Testis (tissue), 3 donors: ENCODE results near the gene FMNL3. TPM values are rescaled to one million over a fixed set of nuclear protein-coding genes. Genes with fewer than 3 reads are reported as not detected.

Experiments
- DNase-seq: peaks from one replicate; pipeline ENCODE4 v3.0.0-alpha.2; 2019
- H3K27ac ChIP-seq, 2 donors: fragments of 200-600 bp; sonication (generic); one replicate each; pipeline ENCODE4 v1.5.1; 2019
- H3K27me3 ChIP-seq: fragments of 200-600 bp; sonication (generic); one replicate; pipeline ENCODE4 v1.5.1; 2019
- H3K36me3 ChIP-seq: fragments of 200-600 bp; sonication (generic); one replicate; pipeline ENCODE4 v1.5.1; 2017; ENCODE audit warnings: low read depth; ENCODE audit errors: missing control alignments
- H3K4me1 ChIP-seq: fragments of 200-600 bp; sonication (generic); one replicate; pipeline ENCODE4 v1.5.1; 2019
- H3K4me3 ChIP-seq, 2 donors: fragments of 200-600 bp; sonication (generic); one replicate each; pipeline ENCODE4 v1.5.1; 2017 to 2019
- H3K9me3 ChIP-seq: fragments of 200-600 bp; sonication (generic); one replicate; pipeline ENCODE4 v1.5.1; 2017
- CTCF ChIP-seq, 3 experiments: fragments of 450-650 bp in 2 of 3; fragments of 200-600 bp in 1 of 3; sonication (generic) in 1 of 3; IDR thresholded peaks; one replicate each; pipeline ENCODE4 v1.5.1; 2016 to 2019; ENCODE audit warnings: antibody characterized with exemption in 3 of 3, mild to moderate bottlenecking in 2 of 3, moderate library complexity in 1 of 3
- POLR2A ChIP-seq: fragments of 450-650 bp; IDR thresholded peaks from one replicate; pipeline ENCODE4 v1.6.1; 2017; ENCODE audit warnings: antibody characterized with exemption, mild to moderate bottlenecking, moderate library complexity
- WGBS, 2 donors: methylation state at CpG; one replicate each; pipeline ENCODE4 v1.1.5; 2018; 5-methylcytosine and 5-hydroxymethylcytosine counted together
- intact Hi-C: fragments of 100-400 bp; cut with DNase I; formaldehyde crosslinking; loops from one replicate; pipeline ENCODE4 v1.15.1; 2023; ENCODE audit warnings: low total_unique reads
- polyA plus RNA-seq: library from polyadenylated mRNA; stranded (reverse); fragments of 350-450 nt; fragmentation: Illumina TruSeq; extraction: RNeasy Lipid Tissue Mini Kit (QIAGEN cat#74804); gene quantifications from one replicate; pipeline ENCODE4 v1.2.3, GENCODE V29; 2014; ENCODE audit warnings: low read depth, low replicate concordance; ENCODE audit not compliant: insufficient read depth
- total RNA-seq, 2 donors: library from RNA; depleted of rRNA; stranded (reverse); fragments of >200 nt; gene quantifications; one replicate each; pipeline ENCODE4 v1.2.3, GENCODE V29; 2016

Gene FMNL3
- total and polyA plus RNA-seq, 3 donors from 2014 or later, result 26.0 to 73.5 (median 40.5) TPM

GRCh38 chr12:49599961-49600360, 107.2 kb downstream of the FMNL3 start:
- no peak for DNase-seq
- 93 to 94% methylated on average over 8 of the region's 8 CpGs for WGBS, 2 donors
- H3K4me1 ChIP-seq, result no peaks in the 10 kb centered on the region
- H3K36me3 ChIP-seq, result no peaks in the 10 kb centered on the region
- no peaks in the 10 kb centered on the region for H3K9me3 ChIP-seq
- no peak overlapping the region for H3K4me3 ChIP-seq
- TF ChIP-seq POLR2A (no peak), CTCF (IDR thresholded peaks at IDR 0.05) (no peak)
- intact Hi-C loops, result no loop called here
- no peak overlapping the region for H3K27ac ChIP-seq
- no peaks in the 10 kb centered on the region for H3K27me3 ChIP-seq

GRCh38 chr12:49598527-49598926, 108.7 kb downstream of the FMNL3 start:
- 71 to 89% methylated on average over 8 to 10 of the region's 10 CpGs for WGBS, 2 donors
- Histone ChIP-seq H3K4me3 (no peak overlapping the region), H3K27ac (no peak overlapping the region), H3K9me3 (no peaks in the 10 kb centered on the region), H3K27me3 (no peaks in the 10 kb centered on the region), H3K36me3 (no peaks in the 10 kb centered on the region), H3K4me1 (no peaks in the 10 kb centered on the region)
- DNase-seq, result no peak
- intact Hi-C loops, result no loop called here
- TF ChIP-seq CTCF (IDR thresholded peaks at IDR 0.05), result no peak
- TF ChIP-seq POLR2A, result no peak

GRCh38 chr12:49588721-49589516, 118.3 kb downstream of the FMNL3 start:
- no peaks in the 10 kb centered on the region for H3K27me3 ChIP-seq
- H3K4me1 ChIP-seq, result peaks cover 6% of the 10 kb centered on the region
- TF ChIP-seq CTCF (IDR thresholded peaks at IDR 0.05), result no peak
- no peak for TF ChIP-seq POLR2A
- H3K36me3 ChIP-seq, result no peaks in the 10 kb centered on the region
- H3K27ac ChIP-seq, result no peak overlapping the region
- intact Hi-C loops, result no loop called here
- H3K9me3 ChIP-seq, result no peaks in the 10 kb centered on the region
- no peak overlapping the region for H3K4me3 ChIP-seq
- WGBS, 2 donors, result 87 to 95% methylated on average over 3 to 4 of the region's 4 CpGs
- peak; percentile 10 for DNase-seq

GRCh38 chr12:49588281-49588680, 118.9 kb downstream of the FMNL3 start:
- Histone ChIP-seq H3K9me3 (no peaks in the 10 kb centered on the region), H3K4me1 (peaks cover 11% of the 10 kb centered on the region), H3K27ac (no peak overlapping the region), H3K4me3 (no peak overlapping the region), H3K36me3 (no peaks in the 10 kb centered on the region), H3K27me3 (no peaks in the 10 kb centered on the region)
- TF ChIP-seq CTCF (IDR thresholded peaks at IDR 0.05) (no peak), POLR2A (no peak)
- peak; percentile 4 for DNase-seq
- WGBS, 2 donors, result 92% methylated on average over 7 of the region's 7 CpGs
- intact Hi-C loops, result no loop called here
